PC-3 (cell line): ENCODE data around the gene EDDM3A. TPM values are rescaled to one million over a fixed set of nuclear protein-coding genes. Genes with fewer than 3 reads are reported as not detected.
"Not testable (repeated sequence)": the region's sequence is repeated elsewhere in the genome, so short reads cannot be mapped to it uniquely, and the experiment has no call there.

Source experiments
- ATAC-seq: fragments of 200-7000 bp; cut with Tn5 transposase; 2 replicates; pipeline ENCODE4 v1.9.1; 2020; ENCODE audit warnings: mild to moderate bottlenecking, moderate library complexity
- BruUV-seq: library from RNA; stranded (reverse); fragments of 400-500 nt; replicated peaks from 2 replicates; lab custom pipeline; 2021; lab: Mats Ljungman, UMichigan
- CTCF ChIA-PET: fragments of 300-600 bp; sonication (Branson Sonifier 250); formaldehyde crosslinking; loops from one replicate; lab custom pipeline; 2022; ENCODE audit warnings: antibody characterized with exemption; lab: Charles Lee
- POLR2A ChIA-PET: fragments of 300-600 bp; sonication (Branson Sonifier 250); formaldehyde crosslinking; loops from one replicate; lab custom pipeline; 2022; ENCODE audit warnings: antibody characterized with exemption; ENCODE audit not compliant: unreplicated experiment; lab: Charles Lee
- DNase-seq: peaks from one replicate; pipeline ENCODE4 v3.0.0-alpha.2; 2015
- H2AFZ ChIP-seq: fragments of 300-600 bp; sonication (generic); 2 replicates; pipeline ENCODE4 v1.6.0; 2016; ENCODE audit warnings: antibody characterized with exemption, low read length
- H3F3A ChIP-seq: fragments of 300-600 bp; sonication (generic); one replicate; pipeline ENCODE4 v1.6.0; 2017; ENCODE audit warnings: antibody characterized with exemption, low read length, control low read depth, mild to moderate bottlenecking; ENCODE audit not compliant: unreplicated experiment
- H3K27ac ChIP-seq: fragments of 300-600 bp; sonication (generic); 2 replicates; pipeline ENCODE4 v1.5.1; 2016; ENCODE audit warnings: mild to moderate bottlenecking, low read length
- H3K27me3 ChIP-seq: fragments of 300-600 bp; sonication (generic); 2 replicates; pipeline ENCODE4 v1.6.1; 2016; ENCODE audit warnings: low read length, mixed read lengths
- H3K36me3 ChIP-seq: fragments of 300-600 bp; sonication (generic); 2 replicates; pipeline ENCODE4 v1.6.1; 2016; ENCODE audit warnings: low read depth, mixed run types, low read length, mixed read lengths
- H3K4me1 ChIP-seq: fragments of 300-600 bp; sonication (generic); 2 replicates; pipeline ENCODE4 v1.5.1; 2016; ENCODE audit warnings: low read length; ENCODE audit not compliant: insufficient read depth
- H3K4me2 ChIP-seq: fragments of 300-600 bp; sonication (generic); 2 replicates; pipeline ENCODE4 v1.6.0; 2016; ENCODE audit warnings: low read length
- H3K4me3 ChIP-seq: fragments of 300-600 bp; sonication (generic); 2 replicates; pipeline ENCODE4 v1.5.1; 2016; ENCODE audit warnings: mild to moderate bottlenecking, low read length, mixed read lengths
- H3K79me2 ChIP-seq: fragments of 300-600 bp; sonication (generic); 2 replicates; pipeline ENCODE4 v1.6.1; 2017; ENCODE audit warnings: low read length, mixed read lengths
- H3K9ac ChIP-seq: fragments of 300-600 bp; sonication (generic); 2 replicates; pipeline ENCODE4 v1.6.0; 2016; ENCODE audit warnings: mild to moderate bottlenecking, low read length
- H3K9me2 ChIP-seq: fragments of 300-600 bp; sonication (generic); replicated peaks from 2 replicates; pipeline ENCODE4 v1.6.1; 2016; ENCODE audit warnings: mixed run types, low read length, mixed read lengths
- H3K9me3 ChIP-seq: fragments of 300-600 bp; sonication (generic); 2 replicates; pipeline ENCODE4 v1.6.1; 2016; ENCODE audit warnings: low read length, mixed read lengths
- H4K20me1 ChIP-seq: fragments of 300-600 bp; sonication (generic); 2 replicates; pipeline ENCODE4 v1.6.1; 2016; ENCODE audit warnings: low read length, mixed read lengths
- EZH2 ChIP-seq: fragments of 300-600 bp; sonication (generic); IDR thresholded peaks from one replicate; pipeline ENCODE4 v1.6.1; 2017; ENCODE audit warnings: antibody characterized with exemption, mild to moderate bottlenecking, low read length; ENCODE audit not compliant: unreplicated experiment
- EZH2phosphoT487 ChIP-seq: fragments of 300-600 bp; sonication (generic); IDR thresholded peaks from 2 replicates; pipeline ENCODE4 v1.6.1; 2018; ENCODE audit warnings: mild to moderate bottlenecking, antibody characterized with exemption, low read length, borderline replicate concordance
- intact Hi-C: fragments of 100-400 bp; cut with micrococcal nuclease; formaldehyde crosslinking; loops from 2 replicates; pipeline ENCODE4 v1.9.0; 2023
- total RNA-seq: library from RNA; depleted of rRNA; stranded (reverse); fragments of >200 nt; gene quantifications from 2 replicates; pipeline ENCODE4 v1.2.3, GENCODE V29; 2014
- TF ChIP-seq, protein P1 (sequence below): fragments of 300-600 bp; sonication (generic); conservative IDR thresholded peaks from 2 replicates; pipeline ENCODE4 v1.5.1; 2017; ENCODE audit warnings: antibody characterized with exemption, low read depth, mild to moderate bottlenecking, low read length

The EDDM3A gene
- total RNA-seq, 1 experiment from 2014 or later = not detected

DNA sequence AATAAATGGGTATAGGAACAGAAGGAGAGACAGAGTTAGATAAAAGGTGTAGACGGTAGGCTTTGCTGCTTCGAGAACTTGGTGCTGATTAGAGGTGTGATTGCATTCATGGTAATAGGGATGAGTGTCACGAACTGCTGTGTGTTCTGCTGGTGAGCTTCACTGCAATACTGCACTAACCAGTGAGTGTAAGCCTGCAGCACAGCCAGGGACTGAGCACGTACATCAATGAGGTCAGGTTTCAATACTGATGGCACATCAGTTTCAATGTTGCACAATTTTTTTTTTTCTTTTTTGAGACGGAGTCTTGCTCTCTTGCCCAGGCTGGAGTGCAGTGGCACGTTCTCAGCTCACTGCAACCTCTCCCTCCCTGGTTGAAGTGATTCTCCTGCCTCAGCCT is 24.9 kb upstream of the EDDM3A start:
- Histone ChIP-seq H3K9me2 (no peaks in the 10 kb centered on the region), H3K27me3 (peaks cover 21% of the 10 kb centered on the region), H3K79me2 (no peaks in the 10 kb centered on the region), H3K4me3 (no peak overlapping the region), H3K4me1 (peaks cover 7% of the 10 kb centered on the region; the same call in 1 of the 2 replicates), H3K36me3 (no peaks in the 10 kb centered on the region), H3K9me3 (no peaks in the 10 kb centered on the region), H3K27ac (no peak overlapping the region), H3K4me2 (no peak overlapping the region), H3F3A (no peaks in the 10 kb centered on the region), H4K20me1 (no peaks in the 10 kb centered on the region), H2AFZ (no peak overlapping the region), H3K9ac (no peak overlapping the region)
- ChIA-PET CTCF (no interaction called here), POLR2A (no interaction called here)
- intact Hi-C loops = no loop called here
- BruUV-seq = no TSS peak
- TF ChIP-seq EZH2 (no peak), EZH2phosphoT487 (no peak)
- TF ChIP-seq, protein P1, sequence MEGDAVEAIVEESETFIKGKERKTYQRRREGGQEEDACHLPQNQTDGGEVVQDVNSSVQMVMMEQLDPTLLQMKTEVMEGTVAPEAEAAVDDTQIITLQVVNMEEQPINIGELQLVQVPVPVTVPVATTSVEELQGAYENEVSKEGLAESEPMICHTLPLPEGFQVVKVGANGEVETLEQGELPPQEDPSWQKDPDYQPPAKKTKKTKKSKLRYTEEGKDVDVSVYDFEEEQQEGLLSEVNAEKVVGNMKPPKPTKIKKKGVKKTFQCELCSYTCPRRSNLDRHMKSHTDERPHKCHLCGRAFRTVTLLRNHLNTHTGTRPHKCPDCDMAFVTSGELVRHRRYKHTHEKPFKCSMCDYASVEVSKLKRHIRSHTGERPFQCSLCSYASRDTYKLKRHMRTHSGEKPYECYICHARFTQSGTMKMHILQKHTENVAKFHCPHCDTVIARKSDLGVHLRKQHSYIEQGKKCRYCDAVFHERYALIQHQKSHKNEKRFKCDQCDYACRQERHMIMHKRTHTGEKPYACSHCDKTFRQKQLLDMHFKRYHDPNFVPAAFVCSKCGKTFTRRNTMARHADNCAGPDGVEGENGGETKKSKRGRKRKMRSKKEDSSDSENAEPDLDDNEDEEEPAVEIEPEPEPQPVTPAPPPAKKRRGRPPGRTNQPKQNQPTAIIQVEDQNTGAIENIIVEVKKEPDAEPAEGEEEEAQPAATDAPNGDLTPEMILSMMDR = no peak
- ATAC-seq (no peak), DNase-seq (no peak)

DNA sequence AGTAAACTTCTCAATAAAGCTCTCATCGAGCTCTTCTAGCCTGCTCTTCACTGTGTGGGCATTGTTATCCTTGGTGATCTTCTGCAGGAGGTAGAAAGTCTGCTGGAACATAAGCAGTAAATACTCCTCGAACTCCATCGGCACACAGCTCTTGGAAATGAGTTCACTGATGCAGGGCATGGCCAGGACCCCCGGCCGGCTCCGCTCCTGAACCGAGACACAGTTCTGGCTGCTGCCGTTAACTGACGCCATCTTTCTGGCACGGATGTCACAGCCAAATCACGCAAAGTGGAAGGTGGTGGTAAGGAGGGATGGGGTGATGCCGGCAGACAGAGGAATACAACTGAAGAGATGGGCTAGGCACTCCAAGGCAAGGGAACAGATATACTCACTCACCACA is 23.7 kb upstream of the EDDM3A start:
- DNase-seq = no peak
- ATAC-seq = no peak
- Histone ChIP-seq H3F3A (no peaks in the 10 kb centered on the region), H3K4me1 (peaks cover 7% of the 10 kb centered on the region; the same call in 1 of the 2 replicates), H3K36me3 (no peaks in the 10 kb centered on the region), H3K27ac (no peak overlapping the region), H3K79me2 (no peaks in the 10 kb centered on the region), H3K9me2 (no peaks in the 10 kb centered on the region), H3K9me3 (no peaks in the 10 kb centered on the region), H3K4me2 (no peak overlapping the region), H2AFZ (no peak overlapping the region), H3K9ac (no peak overlapping the region), H3K4me3 (no peak overlapping the region), H3K27me3 (peaks cover 27% of the 10 kb centered on the region), H4K20me1 (no peaks in the 10 kb centered on the region)
- ChIA-PET CTCF (no interaction called here), POLR2A (no interaction called here)
- TF ChIP-seq EZH2phosphoT487 = no peak
- TF ChIP-seq, protein P1 = no peak
- no peak for TF ChIP-seq EZH2
- intact Hi-C loops = no loop called here
- BruUV-seq = no TSS peak

DNA sequence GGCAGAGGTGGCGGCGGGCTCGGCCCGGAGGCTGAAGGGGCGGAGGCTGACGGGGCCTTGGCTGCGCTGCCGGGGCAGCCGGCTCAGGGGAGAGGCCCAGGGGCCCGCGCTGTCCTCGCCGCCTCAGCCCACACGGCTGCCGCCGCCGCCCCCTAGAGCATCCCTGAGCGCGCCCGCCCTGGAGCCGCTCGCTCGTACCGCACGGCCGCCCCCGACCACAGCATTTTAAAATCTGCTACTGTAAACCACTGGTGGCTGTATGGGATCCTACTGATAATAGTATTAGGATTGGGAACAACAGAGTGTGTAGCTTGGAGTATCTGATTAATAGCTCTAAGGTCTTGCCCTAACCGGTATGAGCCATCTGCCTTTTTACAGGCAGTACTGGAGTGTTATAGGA is 22.2 kb upstream of the EDDM3A start:
- TF ChIP-seq, protein P1 = no peak
- TF ChIP-seq EZH2phosphoT487 (no peak), EZH2 (no peak)
- Histone ChIP-seq H3K79me2 (no peaks in the 10 kb centered on the region), H3K36me3 (no peaks in the 10 kb centered on the region), H3K27ac (no peak overlapping the region), H4K20me1 (no peaks in the 10 kb centered on the region), H3K27me3 (peaks cover 30% of the 10 kb centered on the region; the same call in 1 of the 2 replicates), H3K4me1 (peaks cover 7% of the 10 kb centered on the region; the same call in 1 of the 2 replicates), H3K4me3 (no peak overlapping the region), H3K9me3 (no peaks in the 10 kb centered on the region), H2AFZ (0 out of 2 replicates have a peak overlapping the region, but pooled peaks have one; percentile 32), H3K4me2 (0 out of 2 replicates have a peak overlapping the region, but pooled peaks have one; percentile 39), H3K9me2 (no peaks in the 10 kb centered on the region), H3F3A (no peaks in the 10 kb centered on the region), H3K9ac (no peak overlapping the region)
- intact Hi-C loops = no loop called here
- ChIA-PET POLR2A (no interaction called here), CTCF (no interaction called here)
- DNase-seq = no peak
- BruUV-seq = no TSS peak
- no peak for ATAC-seq

DNA sequence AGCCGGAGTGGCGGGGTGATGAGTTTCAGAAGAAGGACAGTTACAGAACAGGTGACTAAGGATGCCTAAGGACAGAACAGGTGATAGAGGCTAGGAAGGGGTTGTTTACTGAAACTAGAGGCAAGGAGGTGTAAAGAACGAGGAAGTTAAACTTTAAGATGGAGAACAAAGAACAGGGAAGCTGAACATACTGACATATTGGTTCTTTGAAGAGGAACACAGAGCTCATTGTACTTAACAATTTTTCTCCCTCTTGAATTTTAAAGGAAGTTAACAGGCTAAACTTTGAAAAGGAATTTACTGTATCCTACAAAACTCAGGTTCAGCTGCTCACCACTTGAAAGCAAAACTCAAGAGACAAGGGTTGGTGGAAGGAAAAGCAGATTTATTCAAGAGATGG is 19.6 kb upstream of the EDDM3A start:
- intact Hi-C loops = not testable (repeated sequence)

More for the DNA sequence above, 19.6 kb upstream of the EDDM3A start:
- H3K79me2 ChIP-seq, H3K9ac ChIP-seq, H3K9me3 ChIP-seq, H4K20me1 ChIP-seq, H3K36me3 ChIP-seq, DNase-seq, H2AFZ ChIP-seq, H3K9me2 ChIP-seq, BruUV-seq, ATAC-seq, H3K27ac ChIP-seq, H3K4me1 ChIP-seq, POLR2A ChIA-PET, H3K4me3 ChIP-seq, H3F3A ChIP-seq, CTCF ChIA-PET, H3K4me2 ChIP-seq: not testable (repeated sequence)
- peaks cover 48% of the 10 kb centered on the region for H3K27me3 ChIP-seq
